HUES64 (cell line): ENCODE results near the gene PCYT2.
A peak's percentile ranks its signal among the peaks of the same experiment; 100 is the strongest.
"Not testable (repeated sequence)": the region's sequence is repeated elsewhere in the genome, so short reads cannot be mapped to it uniquely, and the experiment has no call there.

Experiments
- H3K27ac ChIP-seq: 2 replicates; pipeline ENCODE4 v1.7.0; 2013; ENCODE audit warnings: low read depth, low read length, inconsistent platforms
- H3K27me3 ChIP-seq: 2 replicates; pipeline ENCODE4 v1.6.1; 2013; ENCODE audit warnings: mild to moderate bottlenecking, low read length; ENCODE audit not compliant: insufficient read depth
- H3K36me3 ChIP-seq: 2 replicates; pipeline ENCODE4 v1.6.1; 2013; ENCODE audit warnings: mild to moderate bottlenecking, low read length; ENCODE audit not compliant: insufficient read depth
- H3K4me1 ChIP-seq: 2 replicates; pipeline ENCODE4 v1.6.1; 2013; ENCODE audit warnings: mild to moderate bottlenecking, low read length, moderate library complexity; ENCODE audit not compliant: insufficient read depth
- H3K4me3 ChIP-seq: 2 replicates; pipeline ENCODE4 v1.5.1; 2013; ENCODE audit warnings: mild to moderate bottlenecking, low read length, moderate library complexity
- H3K9ac ChIP-seq: 2 replicates; pipeline ENCODE4 v1.6.1; 2013; ENCODE audit warnings: mild to moderate bottlenecking, low read depth, low read length
- H3K9me3 ChIP-seq: 2 replicates; pipeline ENCODE4 v1.6.1; 2013; ENCODE audit warnings: low read depth, low read length; ENCODE audit not compliant: insufficient read depth
- WGBS: fragments of 150-250, 120-280 bp; methylation state at CpG from one replicate; pipeline ENCODE4 v1.1.7; 2013; ENCODE audit warnings: missing lambda C conversion rate; 5-methylcytosine and 5-hydroxymethylcytosine counted together

The PCYT2 gene

DNA sequence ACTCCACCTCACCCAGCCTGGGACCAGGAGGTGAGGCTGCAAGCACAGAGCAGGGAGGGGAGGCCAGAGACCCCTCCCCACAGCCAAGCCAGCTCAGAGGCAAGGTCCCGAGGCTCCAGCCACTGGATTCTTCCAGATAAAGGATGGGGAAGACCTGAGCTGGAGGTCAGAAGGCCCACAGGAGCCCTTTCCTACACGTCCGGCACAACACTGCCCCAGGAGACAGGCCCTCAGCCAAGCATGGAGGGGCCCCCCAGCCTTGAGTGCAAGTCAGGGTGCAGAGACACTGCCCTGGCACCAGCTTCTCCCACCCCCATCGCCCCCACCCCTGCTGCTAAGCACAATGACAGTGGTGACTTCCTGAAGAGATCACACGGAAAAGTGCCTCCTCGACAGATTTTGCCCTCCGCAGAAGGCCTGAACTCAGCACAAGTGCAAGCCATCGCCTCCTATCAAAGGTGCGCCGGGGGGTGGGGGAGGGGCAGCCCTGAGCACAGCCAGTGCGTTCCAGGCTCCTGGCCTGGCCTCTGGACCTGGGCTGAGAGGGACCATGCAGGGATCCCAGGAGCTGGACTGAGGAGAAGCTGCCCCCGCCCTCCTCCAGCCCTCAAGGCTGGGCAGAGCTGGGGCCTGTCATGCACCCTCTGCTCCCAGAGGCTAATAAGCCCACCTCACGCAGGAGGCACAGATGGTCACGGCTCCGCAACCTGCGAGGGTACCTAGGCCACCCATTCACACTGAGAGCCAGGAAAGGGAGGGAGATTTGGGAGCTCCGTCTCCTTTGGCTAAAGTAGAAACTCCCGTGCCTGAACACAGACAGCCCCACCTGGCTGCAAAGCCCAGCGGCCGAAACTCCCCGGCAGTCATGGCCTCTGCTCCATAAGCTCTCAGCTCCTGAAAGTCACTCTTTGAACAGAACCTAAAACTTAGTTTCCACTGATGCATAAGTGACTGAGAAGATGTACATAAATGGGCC is 13.6 kb upstream of the PCYT2 start:
- no peaks in the 10 kb centered on the region for H3K9me3 ChIP-seq
- 48% methylated on average over 21 of the region's 21 CpGs for WGBS
- H3K4me3 ChIP-seq = peak overlapping the region; percentile 42
- peak overlapping the region; percentile 82 for H3K9ac ChIP-seq
- peaks cover 26% of the 10 kb centered on the region for H3K4me1 ChIP-seq
- peaks cover 16% of the 10 kb centered on the region for H3K27me3 ChIP-seq
- H3K36me3 ChIP-seq = peaks cover 30% of the 10 kb centered on the region
- H3K27ac ChIP-seq = peak overlapping the region; percentile 96

DNA sequence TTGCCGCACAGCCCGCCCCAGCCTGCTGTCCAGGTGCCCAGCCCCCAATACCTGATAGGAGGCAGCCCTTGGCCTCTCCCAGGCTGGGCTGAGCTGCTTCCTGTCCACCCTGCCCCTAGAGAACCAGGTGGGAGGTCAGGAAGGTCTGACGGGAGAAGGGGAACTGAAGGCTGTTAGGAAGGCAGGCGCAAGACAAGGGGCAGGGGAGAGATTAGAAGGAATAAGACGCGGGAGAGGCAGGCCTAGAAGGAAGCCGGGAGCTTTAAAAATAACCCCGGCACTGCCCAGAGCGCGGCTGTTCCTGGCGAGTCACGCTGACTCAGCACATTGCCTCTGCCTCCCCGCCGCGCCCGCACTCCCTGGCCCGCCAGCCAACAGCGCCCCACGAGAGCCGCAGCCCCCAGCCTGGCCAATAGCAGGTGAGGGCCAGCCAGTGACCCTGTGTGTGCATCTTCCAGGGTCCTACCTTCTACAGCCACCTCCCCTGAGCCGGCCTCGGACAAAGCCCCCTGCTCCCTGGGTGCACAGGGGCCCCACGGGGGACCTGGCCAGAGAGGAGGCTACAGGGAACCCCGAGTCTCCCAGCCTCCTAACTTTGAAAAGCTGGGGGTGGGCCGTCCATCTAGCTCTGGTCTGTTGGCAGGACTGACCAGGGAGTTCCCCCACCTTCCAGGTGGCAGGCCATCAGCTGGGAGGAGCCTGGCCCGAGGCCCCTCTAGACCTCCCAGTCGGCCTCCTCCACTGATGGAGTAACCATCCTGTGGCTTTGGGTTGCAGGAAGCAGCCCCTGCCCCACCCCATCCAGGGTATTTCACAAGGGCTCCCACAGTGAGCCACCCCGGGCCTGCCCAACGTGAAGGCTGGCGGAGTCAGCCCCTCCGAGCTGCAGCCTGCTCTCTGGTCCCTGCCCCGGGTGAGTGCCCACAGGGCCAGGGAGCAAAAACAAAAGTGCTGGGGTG is 12.4 kb upstream of the PCYT2 start:
- Histone ChIP-seq H3K4me1 (peaks cover 26% of the 10 kb centered on the region), H3K27me3 (peaks cover 5% of the 10 kb centered on the region), H3K27ac (peak overlapping the region; percentile 96), H3K9ac (peak overlapping the region; percentile 82), H3K36me3 (peaks cover 38% of the 10 kb centered on the region), H3K4me3 (peak overlapping the region; percentile 42), H3K9me3 (no peaks in the 10 kb centered on the region)
- 19% methylated on average over 32 of the region's 32 CpGs for WGBS

DNA sequence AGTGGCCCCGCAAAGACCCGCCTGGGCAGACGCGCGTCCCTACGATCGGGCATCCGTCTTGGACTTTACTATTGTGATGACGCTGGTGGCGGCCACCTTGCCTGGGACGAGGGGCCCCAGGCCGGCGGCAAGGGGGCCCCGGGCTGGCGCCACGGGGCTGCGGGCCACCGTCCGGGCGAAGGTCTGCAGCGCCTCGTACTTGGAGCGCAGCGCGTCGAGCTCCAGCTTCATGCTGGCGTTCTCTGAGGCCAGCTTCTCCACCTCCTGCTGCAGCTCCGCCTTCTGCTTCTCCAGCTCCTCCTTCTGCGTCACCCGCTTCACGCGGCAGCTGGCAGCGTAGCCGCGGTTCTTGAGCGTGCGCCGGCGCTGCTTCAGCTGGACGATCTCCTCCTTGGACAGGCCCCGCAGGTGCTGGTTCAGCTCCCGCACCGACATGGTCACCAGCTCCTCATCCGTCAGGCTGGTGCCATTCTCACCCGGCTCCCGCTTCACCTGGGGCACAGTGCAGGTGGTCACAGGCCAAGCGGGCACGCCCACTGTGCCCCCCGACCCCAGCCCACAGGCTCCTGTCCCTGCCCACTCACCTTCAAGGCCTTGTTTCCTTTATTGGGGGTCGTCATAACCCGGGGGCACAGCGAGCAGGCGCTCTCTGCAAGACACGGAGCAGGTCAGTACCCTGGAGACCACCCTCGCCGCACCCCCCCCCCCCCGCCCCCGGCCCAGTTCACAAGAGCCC is 11.5 kb upstream of the PCYT2 start:
- peak overlapping the region; percentile 82; the same call in 1 of the 2 replicates for H3K9ac ChIP-seq
- peaks cover 38% of the 10 kb centered on the region for H3K36me3 ChIP-seq
- H3K9me3 ChIP-seq = no peaks in the 10 kb centered on the region
- WGBS = 89% methylated on average over 56 of the region's 58 CpGs
- H3K4me1 ChIP-seq = peaks cover 26% of the 10 kb centered on the region
- no peaks in the 10 kb centered on the region for H3K27me3 ChIP-seq
- peak overlapping the region; percentile 96 for H3K27ac ChIP-seq
- H3K4me3 ChIP-seq = peak overlapping the region; percentile 42

GRCh38 chr17:81921996-81922565 is 10.9 kb upstream of the PCYT2 start:
- WGBS = 96% methylated on average over 23 of the region's 23 CpGs
- H3K4me1 ChIP-seq = peaks cover 28% of the 10 kb centered on the region
- no peak overlapping the region for H3K9ac ChIP-seq
- H3K36me3 ChIP-seq = peaks cover 38% of the 10 kb centered on the region
- no peaks in the 10 kb centered on the region for H3K9me3 ChIP-seq
- H3K4me3 ChIP-seq = no peak overlapping the region
- H3K27me3 ChIP-seq = no peaks in the 10 kb centered on the region
- no peak overlapping the region for H3K27ac ChIP-seq

GRCh38 chr17:81921537-81921862 is 10.3 kb upstream of the PCYT2 start:
- H3K4me1 ChIP-seq = peaks cover 33% of the 10 kb centered on the region
- WGBS = 100% methylated on average over 1 of the region's 3 CpGs
- H3K4me3 ChIP-seq = no peak overlapping the region
- peaks cover 38% of the 10 kb centered on the region for H3K36me3 ChIP-seq
- H3K27ac ChIP-seq = no peak overlapping the region
- H3K9ac ChIP-seq = no peak overlapping the region
- no peaks in the 10 kb centered on the region for H3K27me3 ChIP-seq
- no peaks in the 10 kb centered on the region for H3K9me3 ChIP-seq

GRCh38 chr17:81920612-81921536 is 9.7 kb upstream of the PCYT2 start:
- H3K9ac ChIP-seq = no peak overlapping the region
- peaks cover 29% of the 10 kb centered on the region for H3K4me1 ChIP-seq
- peaks cover 40% of the 10 kb centered on the region for H3K36me3 ChIP-seq
- H3K4me3 ChIP-seq = no peak overlapping the region
- no peaks in the 10 kb centered on the region for H3K27me3 ChIP-seq
- 95% methylated on average over 33 of the region's 33 CpGs for WGBS
- H3K27ac ChIP-seq = no peak overlapping the region
- H3K9me3 ChIP-seq = no peaks in the 10 kb centered on the region

DNA sequence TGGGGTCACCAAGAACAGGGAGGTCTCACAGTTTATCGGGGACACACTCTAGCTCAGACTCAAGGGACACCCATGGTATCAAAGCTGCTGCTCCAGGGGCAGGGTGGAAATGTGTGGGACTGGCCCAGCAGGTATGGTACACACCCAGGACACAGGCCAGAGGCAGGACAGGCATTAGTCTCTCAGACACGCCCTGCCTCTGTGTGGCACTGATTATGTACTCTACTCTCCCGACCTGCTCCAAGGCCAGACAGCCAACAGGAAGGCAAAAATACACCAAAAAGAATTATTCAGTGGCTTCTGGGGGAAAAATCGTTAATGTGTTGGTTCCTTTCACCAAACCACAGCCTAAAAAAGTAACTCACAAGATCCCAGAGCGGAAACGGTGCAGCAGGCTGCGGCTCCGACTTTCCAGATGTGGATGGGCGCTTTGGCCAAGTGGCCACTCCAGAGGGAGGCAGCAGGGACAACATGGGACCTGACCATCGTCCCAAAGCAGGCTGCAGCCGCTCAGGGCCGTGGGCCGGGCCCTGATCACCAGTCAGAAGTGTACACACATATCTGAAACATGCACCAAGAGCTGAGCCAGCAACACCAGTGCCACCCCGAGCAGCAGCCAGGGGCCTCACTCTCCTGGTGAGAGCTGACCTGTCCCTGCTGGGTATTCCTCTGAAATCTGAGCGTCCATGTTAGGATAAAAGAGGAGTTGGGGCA is 7.8 kb upstream of the PCYT2 start:
- Histone ChIP-seq H3K36me3 (peaks cover 59% of the 10 kb centered on the region), H3K9ac (no peak overlapping the region), H3K4me1 (peaks cover 15% of the 10 kb centered on the region), H3K9me3 (no peaks in the 10 kb centered on the region), H3K27ac (no peak overlapping the region), H3K4me3 (no peak overlapping the region), H3K27me3 (no peaks in the 10 kb centered on the region)
- 90% methylated on average over 15 of the region's 15 CpGs for WGBS

GRCh38 chr17:81918333-81918669 is 7.1 kb upstream of the PCYT2 start:
- H3K27ac ChIP-seq, H3K27me3 ChIP-seq, H3K9ac ChIP-seq, H3K4me1 ChIP-seq, H3K9me3 ChIP-seq: not testable (repeated sequence)
- peaks cover 66% of the 10 kb centered on the region for H3K36me3 ChIP-seq
- 42% methylated on average over 9 of the region's 9 CpGs for WGBS
- peak overlapping the region; percentile 87 for H3K4me3 ChIP-seq

DNA sequence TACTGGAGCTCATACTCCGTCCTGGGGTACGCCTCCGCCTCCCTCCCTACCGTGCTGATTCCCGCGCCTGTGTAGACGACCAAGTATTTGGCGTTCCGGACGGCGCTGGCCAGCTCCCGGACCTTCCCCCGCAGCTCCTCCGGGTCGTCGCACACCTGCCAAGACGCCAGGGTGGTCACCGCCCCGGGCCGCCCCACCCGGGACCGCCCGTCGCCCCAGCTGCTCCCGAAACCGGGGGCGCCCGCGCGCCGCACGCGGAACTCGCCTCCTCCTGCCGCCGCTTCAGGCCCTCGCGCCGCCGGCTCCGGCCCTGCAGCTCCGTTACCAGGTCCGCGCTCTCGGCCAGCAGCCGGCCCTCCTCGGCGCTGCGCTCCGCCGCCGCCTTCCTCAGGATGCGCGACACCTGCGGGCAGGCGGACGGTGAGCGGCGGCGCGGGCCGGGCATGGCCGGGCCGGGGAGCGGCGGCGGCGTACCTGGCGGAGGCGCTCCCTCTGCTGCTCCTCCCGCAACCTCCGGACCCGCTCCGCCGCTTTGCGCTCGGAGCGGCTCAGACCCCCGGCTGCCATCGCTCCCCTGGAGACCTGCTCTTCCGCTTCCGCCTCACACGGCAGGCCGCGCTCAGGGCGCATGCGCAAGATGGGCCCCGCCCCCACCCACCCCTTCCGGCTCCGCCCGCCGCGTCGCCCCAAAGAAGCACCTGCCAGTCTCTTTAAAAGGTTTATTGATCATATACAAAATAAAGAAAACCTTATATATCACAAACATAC is 6.5 kb upstream of the PCYT2 start, which contains the start of gene SIRT7:
Gene SIRT7, minus strand, starts transcription at position 612 of the 768 bp plus-strand sequence. Its CDS starts 45 bp downstream, at position 567.
- under 1% methylated on average over 88 of the region's 94 CpGs for WGBS
- peaks cover 71% of the 10 kb centered on the region for H3K36me3 ChIP-seq
- peak within 1 kb of the TSS; percentile 87 for H3K4me3 ChIP-seq
- H3K9me3 ChIP-seq = no peaks in the 10 kb centered on the region
- H3K4me1 ChIP-seq = peaks cover 6% of the 10 kb centered on the region; the same call in 1 of the 2 replicates
- no peaks in the 10 kb centered on the region for H3K27me3 ChIP-seq
- H3K9ac ChIP-seq = peak within 1 kb of the TSS; percentile 81
- H3K27ac ChIP-seq = peak within 1 kb of the TSS; percentile 60; the same call in 1 of the 2 replicates
